Thoracic aorta (tissue), 2 donors: Measurements from ENCODE around the gene RAB44. TPM values are rescaled to one million over a fixed set of nuclear protein-coding genes. Genes with fewer than 3 reads are reported as not detected.

Experiments
- ATAC-seq: fragments of 150-250 bp; one replicate; pipeline ENCODE4 v1.8.0; 2017; ENCODE audit warnings: low read depth; ENCODE audit not compliant: insufficient number of reproducible peaks, low FRiP score
- DNase-seq: peaks from one replicate; pipeline ENCODE4 v3.0.0-alpha.2; 2020; ENCODE audit warnings: low spot score
- H3K27ac ChIP-seq, 2 donors: fragments of 200-600 bp; sonication (generic); 1 replicate in 1 of 2; 2 replicates in 1 of 2; pipeline ENCODE4 v1.5.1; 2016; ENCODE audit warnings: mild to moderate bottlenecking in 2 of 2, moderate library complexity in 2 of 2
- H3K27me3 ChIP-seq: fragments of 200-600 bp; sonication (generic); replicated peaks from 2 replicates; pipeline ENCODE4 v1.6.0; 2016; ENCODE audit warnings: mild to moderate bottlenecking; ENCODE audit not compliant: insufficient read depth
- H3K36me3 ChIP-seq: fragments of 200-600 bp; sonication (generic); one replicate; pipeline ENCODE4 v1.5.1; 2016
- H3K4me1 ChIP-seq, 2 donors: fragments of 200-600 bp; sonication (generic); 1 replicate in 1 of 2; 2 replicates in 1 of 2; pipeline versions ENCODE4 v1.5.1 to v1.6.0; 2016; ENCODE audit warnings: low read depth in 2 of 2, mild to moderate bottlenecking in 1 of 2; ENCODE audit not compliant: control insufficient read depth in 1 of 2
- H3K4me3 ChIP-seq: fragments of 200-600 bp; sonication (generic); 2 replicates; pipeline ENCODE4 v1.5.1; 2016; ENCODE audit warnings: mild to moderate bottlenecking
- H3K9me3 ChIP-seq: fragments of 200-600 bp; sonication (generic); 2 replicates; pipeline ENCODE4 v1.5.1; 2016
- CTCF ChIP-seq: fragments of 200-600 bp; sonication (generic); IDR thresholded peaks from one replicate; pipeline ENCODE4 v1.5.1; 2019; ENCODE audit warnings: antibody characterized with exemption
- total RNA-seq, 2 donors: library from RNA; depleted of rRNA; stranded (reverse); fragments of >200 nt; gene quantifications; one replicate each; pipeline versions ENCODE4 v1.1.0 to v1.2.3, GENCODE V29; 2016

The RAB44 gene
- total RNA-seq, 2 donors from 2014 or later, result 0.27 TPM; not detected in 1

DNA sequence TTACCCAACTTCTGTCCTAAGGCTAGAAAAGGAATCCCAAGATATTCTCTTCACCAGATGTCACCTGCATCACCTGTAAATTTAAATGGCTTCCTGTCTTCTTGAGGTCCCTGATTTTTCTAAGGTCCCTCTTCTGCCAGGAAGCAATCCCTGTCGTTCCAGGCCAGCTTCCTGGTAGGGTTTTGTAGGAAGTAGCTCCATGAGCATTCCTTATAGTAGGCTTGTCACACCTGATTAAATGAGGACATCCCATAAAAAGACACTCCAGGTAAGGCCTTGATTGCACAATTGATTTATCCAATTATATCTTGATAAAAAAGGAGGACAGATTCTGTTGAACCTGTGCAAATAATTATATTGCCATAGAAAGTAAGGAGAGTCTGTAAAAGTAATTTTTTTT is 8.7 kb downstream of the RAB44 start:
- no peaks in the 10 kb centered on the region for H3K9me3 ChIP-seq
- TF ChIP-seq CTCF, result no peak
- no peak for DNase-seq

DNA sequence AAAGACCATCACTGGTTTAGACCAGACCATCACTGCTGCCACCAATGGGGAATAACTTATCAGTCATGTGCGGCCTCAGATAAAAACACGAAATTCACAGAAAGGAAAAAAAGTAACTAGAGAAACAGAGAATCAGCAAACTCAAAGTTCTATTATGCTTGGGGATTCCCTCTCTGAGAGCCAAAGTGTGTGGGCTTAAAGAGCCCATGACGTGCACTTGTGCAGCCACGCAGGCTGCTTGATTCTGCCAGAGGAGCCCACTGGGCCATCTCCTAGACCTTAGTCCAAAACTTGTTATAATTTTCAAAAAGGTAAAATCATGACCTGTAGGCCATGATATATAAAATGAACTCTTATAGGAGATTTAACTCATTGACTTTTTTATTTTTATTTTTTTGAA is 15.2 kb downstream of the RAB44 start:
- no peaks in the 10 kb centered on the region for H3K9me3 ChIP-seq
- no peak for TF ChIP-seq CTCF
- no peak for DNase-seq
- H3K27me3 ChIP-seq, result no peaks in the 10 kb centered on the region
- ATAC-seq, result no peak
- H3K36me3 ChIP-seq, result no peaks in the 10 kb centered on the region
- no peak overlapping the region for H3K4me3 ChIP-seq
- H3K4me1 ChIP-seq, result no peaks in the 10 kb centered on the region
- no peak overlapping the region for H3K27ac ChIP-seq

More for the DNA sequence above, 8.7 kb downstream of the RAB44 start:
- no peaks in the 10 kb centered on the region for H3K36me3 ChIP-seq
- ATAC-seq, result no peak
- no peak overlapping the region for H3K27ac ChIP-seq
- no peaks in the 10 kb centered on the region for H3K27me3 ChIP-seq
- no peaks in the 10 kb centered on the region for H3K4me1 ChIP-seq
- H3K4me3 ChIP-seq, result no peak overlapping the region

DNA sequence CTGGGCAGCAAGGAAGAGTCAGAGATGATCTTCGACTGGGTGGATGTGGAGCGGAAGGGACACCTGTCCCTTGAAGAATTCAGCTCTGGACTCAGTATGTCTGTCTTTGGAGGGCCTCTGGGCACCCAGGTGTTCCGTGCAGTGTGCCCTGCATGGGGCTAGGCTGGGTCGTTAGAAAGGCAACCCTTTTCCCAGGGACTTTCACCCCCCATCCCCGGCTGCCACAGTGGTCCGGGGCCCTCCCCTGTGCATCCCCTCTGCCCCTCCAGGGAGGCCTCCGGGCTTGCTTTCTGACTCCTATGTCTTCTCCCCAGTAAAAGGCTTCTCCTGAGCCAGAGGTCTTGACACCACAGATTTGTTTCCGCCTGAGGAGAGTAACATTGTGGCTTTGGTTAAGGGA is 16.2 kb downstream of the RAB44 start:
- Histone ChIP-seq H3K36me3 (no peaks in the 10 kb centered on the region), H3K27me3 (no peaks in the 10 kb centered on the region), H3K4me1 (no peaks in the 10 kb centered on the region), H3K27ac (no peak overlapping the region), H3K9me3 (no peaks in the 10 kb centered on the region), H3K4me3 (no peak overlapping the region)
- ATAC-seq, result no peak
- no peak for DNase-seq
- TF ChIP-seq CTCF, result no peak

DNA sequence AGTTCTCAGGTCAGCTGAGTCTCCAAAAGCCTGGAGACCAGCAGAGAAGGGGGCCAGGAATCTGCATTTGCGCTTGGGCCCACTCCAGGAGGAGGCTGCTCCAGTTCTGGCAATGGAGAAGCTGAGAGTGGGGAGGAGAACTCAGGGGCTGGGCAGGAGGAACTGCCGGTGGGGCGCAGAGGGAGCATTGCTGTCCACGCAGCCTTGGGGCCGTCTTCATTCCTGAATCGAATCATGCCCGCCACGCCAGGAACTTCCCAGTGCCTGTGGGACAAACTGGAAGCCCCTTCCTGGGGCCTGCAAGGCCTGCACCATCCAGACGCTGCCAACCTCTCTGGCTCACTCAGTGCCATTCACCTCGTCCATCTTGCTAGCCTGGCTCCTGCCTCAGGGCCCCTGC is 16.9 kb downstream of the RAB44 start:
- Histone ChIP-seq H3K27ac (no peak overlapping the region), H3K36me3 (no peaks in the 10 kb centered on the region), H3K4me3 (no peak overlapping the region), H3K9me3 (no peaks in the 10 kb centered on the region), H3K4me1 (no peaks in the 10 kb centered on the region), H3K27me3 (no peaks in the 10 kb centered on the region)
- DNase-seq, result no peak
- TF ChIP-seq CTCF, result no peak
- ATAC-seq, result no peak

GRCh38 chr6:36715469-36715868 is 17.8 kb downstream of the RAB44 start:
- TF ChIP-seq CTCF, result no peak
- H3K4me3 ChIP-seq, result no peak overlapping the region
- DNase-seq, result no peak
- no peaks in the 10 kb centered on the region for H3K27me3 ChIP-seq
- H3K27ac ChIP-seq, result no peak overlapping the region
- no peaks in the 10 kb centered on the region for H3K36me3 ChIP-seq
- no peaks in the 10 kb centered on the region for H3K4me1 ChIP-seq
- H3K9me3 ChIP-seq, result no peaks in the 10 kb centered on the region
- ATAC-seq, result no peak
